Thyroid gland (tissue), 4 donors: ENCODE data around the gene CEACAM1. TPM values are rescaled to one million over a fixed set of nuclear protein-coding genes. Genes with fewer than 3 reads are reported as not detected.
"Not testable (repeated sequence)": the region's sequence is repeated elsewhere in the genome, so short reads cannot be mapped to it uniquely, and the experiment has no call there.

ENCODE experiments used
- DNase-seq, 2 donors: peaks; one replicate each; pipeline ENCODE4 v3.0.0-alpha.2; 2019
- H3K27ac ChIP-seq, 3 donors: fragments of 200-600 bp; sonication (generic); 1 replicate in 2 of 3; 2 replicates in 1 of 3; pipeline ENCODE4 v1.5.1; 2016 to 2019; ENCODE audit warnings: mild to moderate bottlenecking in 1 of 3, moderate library complexity in 1 of 3
- H3K27me3 ChIP-seq: fragments of 200-600 bp; sonication (generic); one replicate; pipeline ENCODE4 v1.5.1; 2019
- H3K36me3 ChIP-seq, 2 donors: fragments of 200-600 bp; sonication (generic); one replicate each; pipeline ENCODE4 v1.5.1; 2016 to 2019
- H3K4me1 ChIP-seq, 2 donors: fragments of 200-600 bp; sonication (generic); one replicate each; pipeline ENCODE4 v1.5.1; 2017 to 2019
- H3K4me3 ChIP-seq, 3 donors: fragments of 200-600 bp; sonication (generic); replicated peaks in 1 of 3; 1 replicate in 2 of 3; 2 replicates in 1 of 3; pipeline ENCODE4 v1.5.1; 2016; ENCODE audit warnings: mild to moderate bottlenecking in 1 of 3
- H3K9me3 ChIP-seq: fragments of 200-600 bp; sonication (generic); one replicate; pipeline ENCODE4 v1.5.1; 2017
- POLR2A ChIP-seq, 2 donors: fragments of 450-650 bp; IDR thresholded peaks; one replicate each; pipeline ENCODE4 v1.6.1; 2017; ENCODE audit warnings: antibody characterized with exemption in 2 of 2, mild to moderate bottlenecking in 2 of 2, moderate library complexity in 1 of 2
- WGBS, 2 donors: methylation state at CpG; one replicate each; pipeline ENCODE4 v1.1.5; 2017; 5-methylcytosine and 5-hydroxymethylcytosine counted together
- intact Hi-C: fragments of 100-400 bp; cut with DNase I; formaldehyde crosslinking; loops from one replicate; pipeline ENCODE4 v1.15.1; 2023
- total RNA-seq, 4 donors: library from RNA; depleted of rRNA; stranded (reverse); fragments of >200 nt; gene quantifications; one replicate each; pipeline ENCODE4 v1.2.3, GENCODE V29; 2016
- TF ChIP-seq, protein P1 (sequence below), 6 experiments: fragments of 200-600 bp in 3 of 6; fragments of 450-650 bp in 3 of 6; sonication (generic) in 3 of 6; IDR thresholded peaks; one replicate each; pipeline ENCODE4 v1.5.1; 2016 to 2019; ENCODE audit warnings: antibody characterized with exemption in 6 of 6, mild to moderate bottlenecking in 2 of 6, inconsistent platforms in 1 of 6, moderate library complexity in 1 of 6

Gene CEACAM1
- total RNA-seq, 4 donors from 2014 or later: 2.1 to 21.5 (median 3.6) TPM

GRCh38 chr19:42560731-42561130 lies 32.5 kb upstream of the CEACAM1 start:
- DNase-seq: no peak
- Histone ChIP-seq H3K4me1 (no peaks in the 10 kb centered on the region), H3K27ac (no peak overlapping the region), H3K36me3 (no peaks in the 10 kb centered on the region), H3K27me3 (no peaks in the 10 kb centered on the region), H3K9me3 (no peaks in the 10 kb centered on the region), H3K4me3 (no peak overlapping the region)
- WGBS, 2 donors: 65 to 87% methylated on average over 4 of the region's 4 CpGs
- intact Hi-C loops: no loop called here
- TF ChIP-seq, protein P1, sequence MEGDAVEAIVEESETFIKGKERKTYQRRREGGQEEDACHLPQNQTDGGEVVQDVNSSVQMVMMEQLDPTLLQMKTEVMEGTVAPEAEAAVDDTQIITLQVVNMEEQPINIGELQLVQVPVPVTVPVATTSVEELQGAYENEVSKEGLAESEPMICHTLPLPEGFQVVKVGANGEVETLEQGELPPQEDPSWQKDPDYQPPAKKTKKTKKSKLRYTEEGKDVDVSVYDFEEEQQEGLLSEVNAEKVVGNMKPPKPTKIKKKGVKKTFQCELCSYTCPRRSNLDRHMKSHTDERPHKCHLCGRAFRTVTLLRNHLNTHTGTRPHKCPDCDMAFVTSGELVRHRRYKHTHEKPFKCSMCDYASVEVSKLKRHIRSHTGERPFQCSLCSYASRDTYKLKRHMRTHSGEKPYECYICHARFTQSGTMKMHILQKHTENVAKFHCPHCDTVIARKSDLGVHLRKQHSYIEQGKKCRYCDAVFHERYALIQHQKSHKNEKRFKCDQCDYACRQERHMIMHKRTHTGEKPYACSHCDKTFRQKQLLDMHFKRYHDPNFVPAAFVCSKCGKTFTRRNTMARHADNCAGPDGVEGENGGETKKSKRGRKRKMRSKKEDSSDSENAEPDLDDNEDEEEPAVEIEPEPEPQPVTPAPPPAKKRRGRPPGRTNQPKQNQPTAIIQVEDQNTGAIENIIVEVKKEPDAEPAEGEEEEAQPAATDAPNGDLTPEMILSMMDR (IDR thresholded peaks at IDR 0.05): no peak
- TF ChIP-seq POLR2A (IDR thresholded peaks at IDR 0.05): no peak

- 55 to 63% methylated on average over 7 of the region's 7 CpGs for WGBS, 2 donors
Observed at GRCh38 chr19:42558450-42559150, 30.3 kb upstream of the CEACAM1 start.

DNA sequence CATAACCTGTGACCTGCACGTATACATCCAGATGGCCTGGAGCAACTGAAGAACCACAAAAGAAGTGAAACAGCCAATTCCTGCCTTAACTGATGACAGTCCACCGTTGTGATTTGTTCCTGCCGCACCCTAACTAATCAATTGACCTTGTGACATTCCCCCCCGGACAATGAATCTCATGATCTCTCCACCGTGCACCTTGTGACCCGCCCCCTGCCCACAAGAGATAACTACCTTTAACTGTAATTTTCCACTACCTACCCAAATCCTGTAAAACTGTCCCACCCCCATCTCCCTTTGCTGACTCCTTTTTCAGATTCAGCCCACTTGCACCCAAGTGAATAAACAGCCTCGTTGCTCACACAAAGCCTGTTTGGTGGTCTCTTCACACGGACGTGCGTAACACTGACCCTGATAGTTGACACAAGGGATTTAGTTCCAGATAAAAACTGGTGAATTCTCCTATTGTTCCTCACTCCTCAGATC lies 29.1 kb upstream of the CEACAM1 start:
- H3K27ac ChIP-seq, H3K4me1 ChIP-seq, DNase-seq, H3K9me3 ChIP-seq, intact Hi-C loops, H3K36me3 ChIP-seq, H3K27me3 ChIP-seq, H3K4me3 ChIP-seq: not testable (repeated sequence)
- WGBS, 2 donors: 65 to 69% methylated on average over 10 of the region's 10 CpGs

More at GRCh38 chr19:42558450-42559150, 30.3 kb upstream of the CEACAM1 start:
- Histone ChIP-seq H3K27me3 (no peaks in the 10 kb centered on the region), H3K36me3 (no peaks in the 10 kb centered on the region), H3K4me3 (no peak overlapping the region), H3K4me1 (no peaks in the 10 kb centered on the region), H3K27ac (no peak overlapping the region), H3K9me3 (no peaks in the 10 kb centered on the region)
- intact Hi-C loops: no loop called here
- DNase-seq: no peak
- TF ChIP-seq, protein P1 (IDR thresholded peaks at IDR 0.05): no peak
- no peak for TF ChIP-seq POLR2A (IDR thresholded peaks at IDR 0.05)

GRCh38 chr19:42555801-42556200 lies 27.5 kb upstream of the CEACAM1 start:
- Histone ChIP-seq H3K4me1 (no peaks in the 10 kb centered on the region), H3K36me3 (no peaks in the 10 kb centered on the region), H3K4me3 (no peak overlapping the region), H3K9me3 (no peaks in the 10 kb centered on the region), H3K27ac (no peak overlapping the region), H3K27me3 (no peaks in the 10 kb centered on the region)
- WGBS, 2 donors: 67 to 74% methylated on average over 7 to 10 of the region's 10 CpGs
- intact Hi-C loops: no loop called here
- TF ChIP-seq POLR2A (IDR thresholded peaks at IDR 0.05): no peak
- TF ChIP-seq, protein P1 (IDR thresholded peaks at IDR 0.05): no peak
- no peak for DNase-seq

- no peaks in the 10 kb centered on the region for H3K36me3 ChIP-seq
- DNase-seq: no peak
- H3K4me3 ChIP-seq: no peak overlapping the region
- no peaks in the 10 kb centered on the region for H3K9me3 ChIP-seq
- 28 to 41% methylated on average over 3 to 5 of the region's 5 CpGs for WGBS, 2 donors
- no peak overlapping the region for H3K27ac ChIP-seq
- no peaks in the 10 kb centered on the region for H3K4me1 ChIP-seq
- intact Hi-C loops: no loop called here
- TF ChIP-seq, protein P1 (IDR thresholded peaks at IDR 0.05): no peak
- no peak for TF ChIP-seq POLR2A (IDR thresholded peaks at IDR 0.05)
- H3K27me3 ChIP-seq: no peaks in the 10 kb centered on the region
Observed at GRCh38 chr19:42555317-42555716, 27.0 kb upstream of the CEACAM1 start.
